Measurements from ENCODE around the gene KANK2.

DNA sequence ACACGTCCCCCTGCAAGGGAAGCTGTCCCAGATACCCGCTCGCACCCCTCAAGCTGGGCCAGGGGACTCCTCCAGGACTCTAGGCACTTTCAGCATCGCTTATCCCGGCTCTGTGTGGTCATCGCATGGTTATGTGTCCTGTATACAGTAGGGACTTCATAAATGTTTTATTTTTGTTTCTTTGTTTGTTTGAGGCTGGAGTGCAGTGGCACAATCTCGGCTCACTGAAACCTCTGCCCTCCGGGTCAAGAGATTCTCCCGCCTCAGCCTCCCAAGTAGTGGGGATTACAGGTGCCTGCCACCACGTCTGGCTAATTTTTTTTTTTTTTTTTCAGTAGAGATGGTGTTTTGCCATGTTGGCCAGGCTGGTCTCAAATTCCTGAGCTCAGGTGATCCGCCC lies 49.6 kb upstream of the KANK2 start:
- TF ChIP-seq, protein P1, sequence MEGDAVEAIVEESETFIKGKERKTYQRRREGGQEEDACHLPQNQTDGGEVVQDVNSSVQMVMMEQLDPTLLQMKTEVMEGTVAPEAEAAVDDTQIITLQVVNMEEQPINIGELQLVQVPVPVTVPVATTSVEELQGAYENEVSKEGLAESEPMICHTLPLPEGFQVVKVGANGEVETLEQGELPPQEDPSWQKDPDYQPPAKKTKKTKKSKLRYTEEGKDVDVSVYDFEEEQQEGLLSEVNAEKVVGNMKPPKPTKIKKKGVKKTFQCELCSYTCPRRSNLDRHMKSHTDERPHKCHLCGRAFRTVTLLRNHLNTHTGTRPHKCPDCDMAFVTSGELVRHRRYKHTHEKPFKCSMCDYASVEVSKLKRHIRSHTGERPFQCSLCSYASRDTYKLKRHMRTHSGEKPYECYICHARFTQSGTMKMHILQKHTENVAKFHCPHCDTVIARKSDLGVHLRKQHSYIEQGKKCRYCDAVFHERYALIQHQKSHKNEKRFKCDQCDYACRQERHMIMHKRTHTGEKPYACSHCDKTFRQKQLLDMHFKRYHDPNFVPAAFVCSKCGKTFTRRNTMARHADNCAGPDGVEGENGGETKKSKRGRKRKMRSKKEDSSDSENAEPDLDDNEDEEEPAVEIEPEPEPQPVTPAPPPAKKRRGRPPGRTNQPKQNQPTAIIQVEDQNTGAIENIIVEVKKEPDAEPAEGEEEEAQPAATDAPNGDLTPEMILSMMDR (IDR thresholded peaks at IDR 0.05; ENCODE audit: low read length), result no peak
- no peak for TF ChIP-seq EZH2 (IDR thresholded peaks at IDR 0.05; ENCODE audit: borderline replicate concordance, low read length)

Data from OCI-LY1 (cell line).